ENCODE measurements around the gene RAB27A. TPM values are rescaled to one million over a fixed set of nuclear protein-coding genes. Genes with fewer than 3 reads are reported as not detected.

The RAB27A gene
- total RNA-seq = 5.0 and 7.7 TPM in 2 replicates

DNA sequence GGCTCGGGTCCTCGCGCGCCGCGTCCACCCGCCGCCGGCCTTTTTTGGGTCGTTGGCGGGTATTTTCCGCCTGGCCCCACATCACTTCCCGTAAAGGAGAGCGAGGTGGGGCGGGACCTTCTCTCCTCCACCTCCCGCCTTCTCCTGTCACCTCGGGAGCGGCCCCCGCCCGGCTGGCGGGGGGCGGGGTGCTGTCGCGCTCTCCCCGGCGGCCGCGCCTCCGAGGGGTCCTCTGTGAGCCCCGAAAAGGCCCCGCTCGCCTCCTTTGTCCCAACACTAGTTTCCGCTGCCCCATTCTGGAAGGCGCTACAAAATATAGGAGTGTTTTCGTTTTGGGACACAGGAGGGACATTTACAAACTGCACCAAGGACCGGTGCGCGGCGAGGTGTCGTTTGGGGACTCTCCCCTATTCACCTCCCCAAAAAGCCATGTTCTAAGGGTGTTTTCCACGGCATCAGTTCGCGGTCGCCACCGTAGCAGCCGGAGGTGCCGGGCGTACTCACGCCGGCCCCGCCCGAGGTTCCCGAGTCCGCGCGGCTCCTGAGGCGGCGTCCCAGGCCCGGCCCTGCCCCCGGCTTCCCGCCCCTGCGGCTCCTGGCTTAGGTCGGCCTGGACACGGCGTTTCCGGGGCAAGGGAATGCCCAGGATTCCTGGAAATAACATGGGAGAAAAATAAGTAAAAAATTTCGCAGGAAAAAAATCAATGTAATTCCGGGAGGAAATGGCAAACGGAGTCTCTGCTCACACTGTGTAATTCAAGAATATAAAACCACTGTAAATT, at the start of gene RAB27A:
Gene RAB27A (minus strand): TSS at position 68 of the 782 bp plus-strand sequence. CDS start 54,879 bp downstream, outside the sequence.
- H3K36me3 ChIP-seq (ENCODE audit: control insufficient read depth, insufficient read depth, low read length) = no peaks in the 10 kb centered on the region
- DNase-seq (ENCODE audit: low read depth) = no peak
- no peaks in the 10 kb centered on the region for H3K27me3 ChIP-seq (ENCODE audit: control insufficient read depth, insufficient read depth, low read length)
- TF ChIP-seq, protein P1, sequence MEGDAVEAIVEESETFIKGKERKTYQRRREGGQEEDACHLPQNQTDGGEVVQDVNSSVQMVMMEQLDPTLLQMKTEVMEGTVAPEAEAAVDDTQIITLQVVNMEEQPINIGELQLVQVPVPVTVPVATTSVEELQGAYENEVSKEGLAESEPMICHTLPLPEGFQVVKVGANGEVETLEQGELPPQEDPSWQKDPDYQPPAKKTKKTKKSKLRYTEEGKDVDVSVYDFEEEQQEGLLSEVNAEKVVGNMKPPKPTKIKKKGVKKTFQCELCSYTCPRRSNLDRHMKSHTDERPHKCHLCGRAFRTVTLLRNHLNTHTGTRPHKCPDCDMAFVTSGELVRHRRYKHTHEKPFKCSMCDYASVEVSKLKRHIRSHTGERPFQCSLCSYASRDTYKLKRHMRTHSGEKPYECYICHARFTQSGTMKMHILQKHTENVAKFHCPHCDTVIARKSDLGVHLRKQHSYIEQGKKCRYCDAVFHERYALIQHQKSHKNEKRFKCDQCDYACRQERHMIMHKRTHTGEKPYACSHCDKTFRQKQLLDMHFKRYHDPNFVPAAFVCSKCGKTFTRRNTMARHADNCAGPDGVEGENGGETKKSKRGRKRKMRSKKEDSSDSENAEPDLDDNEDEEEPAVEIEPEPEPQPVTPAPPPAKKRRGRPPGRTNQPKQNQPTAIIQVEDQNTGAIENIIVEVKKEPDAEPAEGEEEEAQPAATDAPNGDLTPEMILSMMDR (IDR thresholded peaks at IDR 0.05; ENCODE audit: insufficient read depth, low read length, poor library complexity, severe bottlenecking) = no peak
- peak within 1 kb of the TSS; percentile 88 for H3K4me3 ChIP-seq (ENCODE audit: low read depth, low read length)

DNA sequence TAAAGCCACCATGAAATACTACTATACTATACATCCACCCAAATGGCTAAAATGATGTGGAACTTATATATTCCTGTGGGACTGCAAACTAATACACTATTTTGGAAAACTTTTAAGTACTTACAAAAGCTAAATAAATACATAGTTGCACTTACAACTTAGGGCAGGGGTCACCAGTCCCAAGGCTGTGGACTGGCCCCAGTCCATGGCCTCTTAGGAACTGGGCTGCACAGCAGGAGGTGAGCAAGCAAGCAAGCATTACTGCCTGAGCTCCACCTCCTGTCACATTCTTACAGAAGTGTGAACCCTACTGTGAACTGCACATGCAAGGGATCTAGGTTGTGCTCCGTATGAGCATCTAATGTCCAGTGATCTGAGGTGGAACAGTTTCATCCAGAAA, 47.5 kb upstream of the RAB27A start:
- TF ChIP-seq, protein P1 (IDR thresholded peaks at IDR 0.05; ENCODE audit: insufficient read depth, low read length, poor library complexity, severe bottlenecking) = no peak
- DNase-seq (ENCODE audit: low read depth) = no peak
- no peaks in the 10 kb centered on the region for H3K27me3 ChIP-seq (ENCODE audit: control insufficient read depth, insufficient read depth, low read length)
- no peaks in the 10 kb centered on the region for H3K36me3 ChIP-seq (ENCODE audit: control insufficient read depth, insufficient read depth, low read length)
- no peak overlapping the region for H3K4me3 ChIP-seq (ENCODE audit: low read depth, low read length)

DNA sequence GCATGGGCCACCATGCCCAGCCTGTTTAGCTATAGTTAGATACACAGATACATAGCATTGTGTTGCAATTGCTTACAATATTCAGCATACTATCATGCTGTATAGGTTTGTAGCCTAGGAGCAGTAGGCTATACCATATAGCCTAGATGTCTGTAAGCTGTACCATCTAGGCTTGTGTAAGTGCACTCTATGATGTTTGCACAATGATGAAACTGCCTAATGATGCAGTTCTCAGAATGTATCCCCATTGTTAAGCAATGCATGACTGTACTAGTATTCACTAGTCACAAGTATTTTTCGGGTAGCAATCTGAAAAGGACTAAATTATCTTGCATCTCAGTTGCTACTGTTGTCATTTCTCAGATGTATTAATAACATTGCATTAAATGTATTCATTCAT, 45.4 kb upstream of the RAB27A start:
- Histone ChIP-seq H3K4me3 (ENCODE audit: low read depth, low read length) (no peak overlapping the region), H3K27me3 (ENCODE audit: control insufficient read depth, insufficient read depth, low read length) (no peaks in the 10 kb centered on the region), H3K36me3 (ENCODE audit: control insufficient read depth, insufficient read depth, low read length) (no peaks in the 10 kb centered on the region)
- TF ChIP-seq, protein P1 (IDR thresholded peaks at IDR 0.05; ENCODE audit: insufficient read depth, low read length, poor library complexity, severe bottlenecking) = no peak
- no peak for DNase-seq (ENCODE audit: low read depth)

DNA sequence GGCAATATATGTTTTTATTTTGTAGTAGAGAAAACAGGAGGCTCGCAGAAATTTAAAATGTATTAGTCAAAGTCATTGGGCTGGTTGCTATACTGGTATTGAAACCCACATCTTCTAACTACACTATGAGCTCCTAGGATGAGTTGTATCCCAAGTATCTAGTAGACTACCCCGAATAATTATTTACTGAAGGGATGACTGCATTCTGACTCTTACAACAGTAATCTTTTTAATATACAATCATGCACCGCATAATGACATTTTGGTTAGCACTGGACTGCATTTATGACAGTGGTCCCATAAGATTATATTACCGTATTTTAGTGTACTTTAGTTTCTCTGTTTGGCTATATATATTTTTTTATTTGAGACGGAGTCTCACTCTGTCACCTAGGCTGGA, 44.8 kb upstream of the RAB27A start:
- TF ChIP-seq, protein P1 (IDR thresholded peaks at IDR 0.05; ENCODE audit: insufficient read depth, low read length, poor library complexity, severe bottlenecking) = no peak
- Histone ChIP-seq H3K36me3 (ENCODE audit: control insufficient read depth, insufficient read depth, low read length) (no peaks in the 10 kb centered on the region), H3K27me3 (ENCODE audit: control insufficient read depth, insufficient read depth, low read length) (no peaks in the 10 kb centered on the region), H3K4me3 (ENCODE audit: low read depth, low read length) (no peak overlapping the region)
- no peak for DNase-seq (ENCODE audit: low read depth)

DNA sequence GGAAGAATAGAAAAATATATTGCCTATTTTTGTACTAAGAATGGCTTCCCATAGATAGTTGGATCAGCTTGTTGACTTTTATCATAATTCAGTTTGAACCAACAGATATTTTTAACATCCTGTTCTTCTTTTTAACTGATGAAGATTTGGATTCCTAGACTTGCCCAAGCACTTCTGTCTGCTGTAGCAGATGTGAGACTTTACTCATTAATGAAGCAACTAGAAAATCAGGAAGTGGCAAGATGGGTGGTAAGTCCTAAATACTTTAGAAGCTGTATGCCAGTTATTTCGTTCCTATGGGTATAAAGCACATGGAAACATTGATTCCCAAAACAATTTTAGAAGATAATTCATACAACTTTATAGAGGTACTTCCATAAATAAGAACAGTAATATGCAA, 37.8 kb upstream of the RAB27A start:
- Histone ChIP-seq H3K4me3 (ENCODE audit: low read depth, low read length) (no peak overlapping the region), H3K27me3 (ENCODE audit: control insufficient read depth, insufficient read depth, low read length) (no peaks in the 10 kb centered on the region), H3K36me3 (ENCODE audit: control insufficient read depth, insufficient read depth, low read length) (no peaks in the 10 kb centered on the region)
- TF ChIP-seq, protein P1 (IDR thresholded peaks at IDR 0.05; ENCODE audit: insufficient read depth, low read length, poor library complexity, severe bottlenecking) = no peak
- DNase-seq (ENCODE audit: low read depth) = no peak

DNA sequence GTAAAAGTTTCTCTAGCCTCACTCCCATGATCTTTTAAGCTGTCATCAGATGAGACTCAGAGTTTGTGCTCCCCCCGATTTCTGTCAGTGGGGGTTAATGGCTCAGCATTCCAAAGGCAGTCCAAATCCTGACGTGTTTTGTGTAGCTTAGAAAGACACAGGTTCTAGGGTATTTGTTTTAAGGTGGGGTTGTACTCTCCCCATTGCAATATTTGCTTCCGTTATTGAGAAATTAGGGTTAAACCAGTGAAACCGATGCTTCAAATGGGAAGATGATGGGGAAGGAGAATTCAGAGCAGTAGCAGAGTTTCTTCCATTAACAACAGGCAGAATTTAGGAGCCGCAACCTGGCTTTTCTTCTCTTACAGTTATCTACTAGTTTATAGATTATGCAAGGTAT, 32.9 kb upstream of the RAB27A start:
- TF ChIP-seq, protein P1 (IDR thresholded peaks at IDR 0.05; ENCODE audit: insufficient read depth, low read length, poor library complexity, severe bottlenecking) = no peak

More for the DNA sequence above, 32.9 kb upstream of the RAB27A start:
- Histone ChIP-seq H3K36me3 (ENCODE audit: control insufficient read depth, insufficient read depth, low read length) (no peaks in the 10 kb centered on the region), H3K4me3 (ENCODE audit: low read depth, low read length) (no peak overlapping the region), H3K27me3 (ENCODE audit: control insufficient read depth, insufficient read depth, low read length) (no peaks in the 10 kb centered on the region)
- no peak for DNase-seq (ENCODE audit: low read depth)
